ENCODE results near the gene AGR3. TPM values are rescaled to one million over a fixed set of nuclear protein-coding genes. Genes with fewer than 3 reads are reported as not detected.

AGR3 gene
- total and polyA plus RNA-seq, 8 donors = 0.83 to 19.2 (median 4.6) TPM

DNA sequence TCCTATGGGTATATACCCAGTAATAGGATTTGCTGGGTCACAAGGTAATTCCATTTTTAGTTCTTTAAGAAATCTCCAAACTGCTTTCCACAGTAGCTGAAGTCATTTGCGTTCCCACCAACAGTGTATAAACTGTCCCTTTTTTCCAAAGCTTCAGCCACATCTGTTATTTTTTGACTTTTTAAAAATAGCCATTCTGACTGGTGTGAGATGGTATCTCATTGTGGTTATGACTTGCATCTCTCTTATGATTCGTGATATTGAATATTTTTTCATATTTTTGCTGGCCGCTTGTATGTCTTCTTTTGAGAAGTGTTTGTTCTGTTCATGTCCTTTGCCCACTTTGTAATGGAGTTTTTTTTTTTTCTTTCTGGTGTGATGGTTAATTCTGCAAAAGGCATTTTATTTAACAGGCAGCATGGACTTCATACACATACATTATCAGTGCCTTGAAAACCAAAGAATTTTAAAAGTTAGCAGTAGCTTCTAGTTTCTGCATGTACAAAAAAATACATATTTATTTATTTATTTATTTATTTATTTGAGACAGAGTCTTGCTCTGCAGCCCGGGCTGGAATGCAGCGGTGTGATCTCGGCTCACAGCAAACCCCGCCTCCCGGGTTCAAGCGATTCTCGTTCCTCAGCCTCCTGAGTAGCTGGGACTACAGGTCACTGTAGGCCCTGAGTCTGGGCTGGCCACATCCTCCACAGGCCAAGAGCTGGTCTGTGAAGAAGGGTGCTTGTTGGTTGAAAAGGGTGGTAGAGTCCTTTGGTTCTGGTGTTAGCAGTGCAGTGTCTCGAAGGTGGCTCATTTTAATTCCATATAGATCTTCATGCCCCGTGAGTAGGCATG, 32.3 kb downstream of the AGR3 start:
- intact Hi-C loops (cut with DNase I) = no loop called here
- ATAC-seq = no peak
- no peak for TF ChIP-seq CTCF (IDR thresholded peaks at IDR 0.05)
- Histone ChIP-seq H3K4me1 (peaks cover 4 to 14% (median 7%) of the 10 kb centered on the region in 3 donors), H3K27me3 (no peaks in the 10 kb centered on the region), H3K4me3 (no peak overlapping the region), H3K9me3 (no peaks in the 10 kb centered on the region), H3K36me3 (no peaks in the 10 kb centered on the region), H3K27ac (no peak overlapping the region)
- WGBS, 2 donors = 83 to 88% methylated on average over 12 of the region's 12 CpGs
- no peak for FAIRE-seq
- no peak for DNase-seq

- peak overlapping the region in 2 of 4 donors; percentile 1 to 17 for H3K27ac ChIP-seq
- ATAC-seq (peak; percentile 79 to 95 (median 93)), FAIRE-seq (no peak), DNase-seq (peak in 4 of 6 donors; percentile 25 to 62 (median 40))
- no peaks in the 10 kb centered on the region for H3K36me3 ChIP-seq
- H3K4me1 ChIP-seq = peaks cover 4 to 14% (median 7%) of the 10 kb centered on the region in 3 donors
- intact Hi-C loops (cut with DNase I) = no loop called here
- WGBS, 2 donors = 33 to 34% methylated on average over 6 of the region's 6 CpGs
- no peaks in the 10 kb centered on the region for H3K9me3 ChIP-seq
- TF ChIP-seq CTCF (IDR thresholded peaks at IDR 0.05) = no peak
- H3K27me3 ChIP-seq = no peaks in the 10 kb centered on the region
- no peak overlapping the region for H3K4me3 ChIP-seq
These were observed 34.4 kb downstream of the AGR3 start for GRCh38 chr7:16847381-16847860.

- FAIRE-seq (no peak), DNase-seq (no peak), ATAC-seq (peak in 3 of 4 donors; percentile 22 to 34 (median 33))
- no peaks in the 10 kb centered on the region for H3K36me3 ChIP-seq
- no peaks in the 10 kb centered on the region for H3K27me3 ChIP-seq
- intact Hi-C loops (cut with DNase I) = no loop called here
- 55 to 75% methylated on average over 2 of the region's 2 CpGs for WGBS, 2 donors
- no peak overlapping the region for H3K4me3 ChIP-seq
- H3K4me1 ChIP-seq = peaks cover 4 to 14% (median 7%) of the 10 kb centered on the region in 3 donors
- peak overlapping the region in 1 of 4 donors; percentile 1 for H3K27ac ChIP-seq
- no peak for TF ChIP-seq CTCF (IDR thresholded peaks at IDR 0.05)
- no peaks in the 10 kb centered on the region for H3K9me3 ChIP-seq
These were observed 35.1 kb downstream of the AGR3 start for GRCh38 chr7:16846601-16847165.

DNA sequence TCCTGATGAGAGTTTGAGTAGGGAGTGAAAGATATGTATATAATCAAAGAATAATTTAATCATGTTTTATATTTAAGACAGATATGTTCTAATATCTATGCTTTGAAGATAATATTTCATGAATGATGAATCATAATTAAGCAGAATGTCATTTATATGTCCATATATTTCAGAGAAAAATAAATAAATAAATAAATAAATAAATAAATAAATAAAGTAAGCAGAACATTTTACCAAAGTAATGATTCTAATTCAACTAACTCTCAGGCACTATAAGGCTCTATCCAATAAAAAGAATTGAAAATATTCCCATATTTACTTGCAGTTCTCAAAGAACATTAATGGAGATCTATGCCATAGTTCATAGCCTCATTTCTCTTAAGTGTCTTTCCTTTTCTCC, 36.0 kb downstream of the AGR3 start:
- Histone ChIP-seq H3K27ac (no peak overlapping the region), H3K9me3 (no peaks in the 10 kb centered on the region), H3K27me3 (no peaks in the 10 kb centered on the region), H3K4me1 (peaks cover 4 to 14% (median 7%) of the 10 kb centered on the region in 3 donors), H3K36me3 (no peaks in the 10 kb centered on the region), H3K4me3 (no peak overlapping the region)
- intact Hi-C loops (cut with DNase I) = no loop called here
- ATAC-seq (no peak), FAIRE-seq (no peak), DNase-seq (no peak)
- no peak for TF ChIP-seq CTCF (IDR thresholded peaks at IDR 0.05)
